Tibial artery (tissue), 4 donors: ENCODE data around the gene PRAMEF6.
"Not testable (repeated sequence)": the region's sequence is repeated elsewhere in the genome, so short reads cannot be mapped to it uniquely, and the experiment has no call there.

ENCODE experiments used
- DNase-seq, 2 donors: peaks; one replicate each; pipeline ENCODE4 v3.0.0-alpha.2; 2019
- H3K27ac ChIP-seq, 2 donors: fragments of 200-600 bp; sonication (generic) in 1 of 2; 1 replicate in 1 of 2; 2 replicates in 1 of 2; pipeline ENCODE4 v1.5.1; 2018 to 2019; ENCODE audit warnings: mild to moderate bottlenecking in 1 of 2
- H3K27me3 ChIP-seq, 2 donors: fragments of 200-600 bp; sonication (generic) in 1 of 2; one replicate each; pipeline versions ENCODE4 v1.5.1 to v1.6.0; 2016 to 2019
- H3K36me3 ChIP-seq, 3 donors: fragments of 200-600 bp; sonication (generic) in 2 of 3; one replicate each; pipeline ENCODE4 v1.5.1; 2016 to 2019; ENCODE audit warnings: mild to moderate bottlenecking in 2 of 3
- H3K4me1 ChIP-seq, 4 donors: fragments of 200-600 bp; sonication (generic) in 2 of 4; 1 replicate in 3 of 4; 2 replicates in 1 of 4; pipeline ENCODE4 v1.5.1; 2016 to 2019
- H3K4me3 ChIP-seq, 2 donors: fragments of 200-600 bp; sonication (generic) in 1 of 2; 1 replicate in 1 of 2; 2 replicates in 1 of 2; pipeline ENCODE4 v1.5.1; 2018 to 2019; ENCODE audit warnings: mild to moderate bottlenecking in 2 of 2
- H3K9me3 ChIP-seq, 3 donors: fragments of 200-600 bp; sonication (generic) in 1 of 3; one replicate each; pipeline ENCODE4 v1.5.1; 2016 to 2019
- intact Hi-C: fragments of 100-400 bp; cut with DNase I; formaldehyde crosslinking; loops from one replicate; pipeline ENCODE4 v1.15.0; 2023; ENCODE audit warnings: low total_unique reads

Gene PRAMEF6

GRCh38 chr1:12947480-12947879, at the start of gene PRAMEF6:
PRAMEF6 (minus strand) TSS chr1:12947580; CDS start chr1:12942518, 5,062 bp downstream.
- DNase-seq, intact Hi-C loops, H3K4me1 ChIP-seq, H3K27me3 ChIP-seq, H3K36me3 ChIP-seq, H3K27ac ChIP-seq, H3K9me3 ChIP-seq, H3K4me3 ChIP-seq: not testable (repeated sequence)

- H3K4me3 ChIP-seq, H3K27ac ChIP-seq, intact Hi-C loops, DNase-seq, H3K36me3 ChIP-seq, H3K9me3 ChIP-seq, H3K4me1 ChIP-seq, H3K27me3 ChIP-seq: not testable (repeated sequence)
Observed at GRCh38 chr1:12924368-12924767, 23.0 kb downstream of the PRAMEF6 start.

GRCh38 chr1:12921749-12922148, 25.6 kb downstream of the PRAMEF6 start:
- H3K4me1 ChIP-seq, H3K36me3 ChIP-seq, H3K27ac ChIP-seq, H3K9me3 ChIP-seq, H3K4me3 ChIP-seq, H3K27me3 ChIP-seq, DNase-seq, intact Hi-C loops: not testable (repeated sequence)

- H3K27me3 ChIP-seq, H3K9me3 ChIP-seq, intact Hi-C loops, H3K36me3 ChIP-seq, H3K27ac ChIP-seq, DNase-seq, H3K4me3 ChIP-seq, H3K4me1 ChIP-seq: not testable (repeated sequence)
Observed at GRCh38 chr1:12916310-12916709, 31.1 kb downstream of the PRAMEF6 start, which contains the start of gene PRAMEF7. PRAMEF7 (plus strand) TSS chr1:12916610; CDS start chr1:12917693, 1,083 bp downstream.

- H3K27me3 ChIP-seq, H3K4me1 ChIP-seq, intact Hi-C loops, H3K9me3 ChIP-seq, DNase-seq, H3K27ac ChIP-seq, H3K36me3 ChIP-seq, H3K4me3 ChIP-seq: not testable (repeated sequence)
Observed at GRCh38 chr1:12903793-12904572, 43.4 kb downstream of the PRAMEF6 start.

GRCh38 chr1:12899186-12899585, 48.2 kb downstream of the PRAMEF6 start:
- not testable (repeated sequence) for DNase-seq, H3K27ac ChIP-seq, H3K36me3 ChIP-seq

GRCh38 chr1:12898170-12898569, 49.2 kb downstream of the PRAMEF6 start, which contains the start of gene PRAMEF10:
PRAMEF10 (minus strand) TSS chr1:12898270; CDS start chr1:12895847, 2,423 bp downstream.
- H3K4me3 ChIP-seq, intact Hi-C loops, H3K9me3 ChIP-seq, H3K27ac ChIP-seq, H3K36me3 ChIP-seq, DNase-seq, H3K4me1 ChIP-seq, H3K27me3 ChIP-seq: not testable (repeated sequence)

More at GRCh38 chr1:12899186-12899585, 48.2 kb downstream of the PRAMEF6 start:
- H3K27me3 ChIP-seq, intact Hi-C loops, H3K4me3 ChIP-seq, H3K9me3 ChIP-seq, H3K4me1 ChIP-seq: not testable (repeated sequence)
